ENCODE data around the gene SBF2.

DNA sequence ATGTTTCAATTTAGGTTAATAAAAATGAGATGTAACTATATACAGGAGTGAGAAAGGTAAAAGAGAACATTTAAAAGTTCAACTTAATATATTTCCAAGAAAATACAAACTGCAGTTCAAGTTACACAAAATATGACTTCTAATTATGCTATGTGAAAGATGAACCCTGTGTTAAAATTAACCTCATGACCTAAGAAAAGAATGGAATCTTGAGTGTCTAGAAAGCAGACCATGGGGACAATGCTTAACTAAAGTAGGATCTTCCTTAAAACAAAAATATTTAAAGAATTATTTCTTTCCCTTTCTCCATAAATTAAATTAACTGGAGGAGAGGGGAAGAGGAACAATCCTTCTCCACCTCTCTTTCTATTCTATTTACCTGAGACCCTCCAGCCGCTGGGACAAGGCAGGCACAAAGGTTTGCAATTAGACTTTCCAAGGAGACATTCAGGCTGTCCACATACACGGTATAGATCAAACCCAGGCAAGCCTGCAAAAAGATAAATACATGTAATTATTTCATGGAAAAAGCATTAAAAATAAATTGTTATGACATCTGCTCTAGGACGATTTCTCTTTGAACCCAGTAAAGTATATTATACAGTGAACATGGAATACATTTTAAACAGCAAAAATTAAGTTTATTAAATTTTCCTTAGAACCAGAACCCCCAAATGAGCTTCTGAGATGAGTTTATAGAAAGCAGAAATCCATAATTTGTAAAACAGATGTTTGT is 264.5 kb downstream of the SBF2 start:
- TF ChIP-seq, protein P1, sequence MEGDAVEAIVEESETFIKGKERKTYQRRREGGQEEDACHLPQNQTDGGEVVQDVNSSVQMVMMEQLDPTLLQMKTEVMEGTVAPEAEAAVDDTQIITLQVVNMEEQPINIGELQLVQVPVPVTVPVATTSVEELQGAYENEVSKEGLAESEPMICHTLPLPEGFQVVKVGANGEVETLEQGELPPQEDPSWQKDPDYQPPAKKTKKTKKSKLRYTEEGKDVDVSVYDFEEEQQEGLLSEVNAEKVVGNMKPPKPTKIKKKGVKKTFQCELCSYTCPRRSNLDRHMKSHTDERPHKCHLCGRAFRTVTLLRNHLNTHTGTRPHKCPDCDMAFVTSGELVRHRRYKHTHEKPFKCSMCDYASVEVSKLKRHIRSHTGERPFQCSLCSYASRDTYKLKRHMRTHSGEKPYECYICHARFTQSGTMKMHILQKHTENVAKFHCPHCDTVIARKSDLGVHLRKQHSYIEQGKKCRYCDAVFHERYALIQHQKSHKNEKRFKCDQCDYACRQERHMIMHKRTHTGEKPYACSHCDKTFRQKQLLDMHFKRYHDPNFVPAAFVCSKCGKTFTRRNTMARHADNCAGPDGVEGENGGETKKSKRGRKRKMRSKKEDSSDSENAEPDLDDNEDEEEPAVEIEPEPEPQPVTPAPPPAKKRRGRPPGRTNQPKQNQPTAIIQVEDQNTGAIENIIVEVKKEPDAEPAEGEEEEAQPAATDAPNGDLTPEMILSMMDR (IDR thresholded peaks at IDR 0.05), result no peak
- TF ChIP-seq POLR2A (IDR thresholded peaks at IDR 0.05), result no peak
- TF ChIP-seq POLR2AphosphoS5 (IDR thresholded peaks at IDR 0.05), result no peak
